KOPT-K1 (cell line): ENCODE data around the gene PTGR2.
"Not testable (repeated sequence)": the region's sequence is repeated elsewhere in the genome, so short reads cannot be mapped to it uniquely, and the experiment has no call there.

Experiments
- H3K27ac ChIP-seq: fragments of 200-600 bp; sonication (generic); 2 replicates; pipeline ENCODE4 v1.5.1; 2016; ENCODE audit warnings: antibody characterized with exemption, mild to moderate bottlenecking, low read depth, low read length; ENCODE audit not compliant: poor library complexity, severe bottlenecking
- H3K36me3 ChIP-seq: fragments of 200-600 bp; sonication (generic); 2 replicates; pipeline ENCODE4 v1.5.1; 2017; ENCODE audit warnings: antibody characterized with exemption, mild to moderate bottlenecking, low read length, moderate library complexity; ENCODE audit not compliant: insufficient read depth
- H3K9me3 ChIP-seq: fragments of 200-600 bp; sonication (generic); 2 replicates; pipeline ENCODE4 v1.5.1; 2017; ENCODE audit warnings: antibody characterized with exemption, low read length, mild to moderate bottlenecking; ENCODE audit not compliant: insufficient read depth, poor library complexity, severe bottlenecking

The PTGR2 gene

DNA sequence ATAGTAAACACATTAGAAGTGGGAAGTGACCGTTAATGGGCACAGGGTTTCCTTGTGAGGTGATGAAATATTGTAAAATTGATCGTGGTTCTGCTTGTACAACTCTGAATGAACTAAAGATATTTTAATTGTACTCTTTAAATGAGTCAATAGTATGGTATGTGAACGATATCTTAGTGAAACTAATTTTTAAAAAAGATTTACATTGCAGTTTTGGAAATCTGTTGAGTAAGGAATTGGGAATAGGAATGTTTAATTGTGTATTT, 36.8 kb downstream of the PTGR2 start:
- H3K36me3 ChIP-seq: peaks cover 13% of the 10 kb centered on the region
- no peak overlapping the region for H3K27ac ChIP-seq
- H3K9me3 ChIP-seq: no peaks in the 10 kb centered on the region

DNA sequence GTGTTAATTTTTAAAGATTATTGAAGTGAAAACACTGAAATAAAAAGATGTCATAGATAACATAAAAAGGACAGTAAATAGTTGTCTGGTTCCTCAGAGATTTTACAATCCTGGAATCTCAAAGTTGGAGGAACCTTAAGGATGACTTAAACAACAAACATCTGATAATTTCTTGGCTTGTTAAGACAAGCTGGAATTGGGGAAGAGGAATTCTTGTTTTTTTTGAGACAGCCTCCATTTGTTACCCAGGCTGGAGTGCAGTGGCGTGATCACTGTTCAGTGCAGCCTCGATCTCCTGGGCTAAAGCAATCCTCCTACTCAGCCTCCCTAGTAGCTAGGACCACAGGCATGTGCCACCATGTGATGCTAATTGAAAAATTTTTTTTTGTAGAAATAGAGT, 37.3 kb downstream of the PTGR2 start:
- peaks cover 19% of the 10 kb centered on the region for H3K36me3 ChIP-seq
- H3K27ac ChIP-seq: no peak overlapping the region
- no peaks in the 10 kb centered on the region for H3K9me3 ChIP-seq

DNA sequence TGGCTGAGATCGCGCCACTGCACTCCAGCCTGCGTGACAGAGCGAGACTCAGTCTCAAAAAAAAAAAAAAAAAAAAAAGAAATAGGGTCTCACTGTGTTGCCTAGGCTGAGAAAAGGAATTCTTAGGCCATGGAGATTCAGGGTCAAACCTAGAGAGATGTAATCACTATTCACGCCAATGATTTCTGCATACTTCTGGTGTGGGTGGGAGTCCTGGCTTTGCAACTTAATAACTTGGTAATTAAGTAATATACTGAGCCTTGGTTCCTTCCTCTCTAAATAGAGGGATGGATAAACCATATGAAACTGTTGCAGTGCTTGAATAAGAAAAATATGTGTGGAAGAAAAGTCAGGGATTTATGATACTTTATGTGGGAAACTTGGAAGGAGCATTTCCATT, 37.7 kb downstream of the PTGR2 start:
- H3K36me3 ChIP-seq: peaks cover 23% of the 10 kb centered on the region
- H3K27ac ChIP-seq: no peak overlapping the region
- no peaks in the 10 kb centered on the region for H3K9me3 ChIP-seq

DNA sequence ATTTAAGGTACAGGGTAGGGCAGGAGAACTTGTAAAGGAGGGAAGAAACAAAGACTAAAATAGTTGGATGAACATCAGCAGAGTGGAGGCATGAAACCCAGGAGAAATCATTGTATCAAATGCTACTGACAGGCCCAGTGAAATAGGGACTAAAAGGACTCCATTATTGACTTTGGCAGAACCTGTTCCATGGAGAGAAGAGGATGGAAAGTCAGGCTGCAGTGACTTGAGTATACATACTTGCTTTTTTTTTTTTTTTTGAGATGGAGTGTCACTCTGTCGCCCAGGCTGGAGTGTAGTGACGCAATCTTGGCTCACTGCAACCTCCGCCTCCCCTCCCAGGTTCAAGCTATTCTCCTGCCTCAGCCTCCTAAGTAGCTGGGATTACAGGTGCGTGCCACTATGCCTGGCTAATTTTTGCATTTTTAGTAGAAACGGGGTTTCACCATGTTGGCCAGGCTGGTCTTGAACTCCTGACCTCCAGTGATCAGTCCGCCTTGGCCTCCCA, 42.6 kb downstream of the PTGR2 start:
- H3K36me3 ChIP-seq: peaks cover 72% of the 10 kb centered on the region
- H3K27ac ChIP-seq, H3K9me3 ChIP-seq: not testable (repeated sequence)

DNA sequence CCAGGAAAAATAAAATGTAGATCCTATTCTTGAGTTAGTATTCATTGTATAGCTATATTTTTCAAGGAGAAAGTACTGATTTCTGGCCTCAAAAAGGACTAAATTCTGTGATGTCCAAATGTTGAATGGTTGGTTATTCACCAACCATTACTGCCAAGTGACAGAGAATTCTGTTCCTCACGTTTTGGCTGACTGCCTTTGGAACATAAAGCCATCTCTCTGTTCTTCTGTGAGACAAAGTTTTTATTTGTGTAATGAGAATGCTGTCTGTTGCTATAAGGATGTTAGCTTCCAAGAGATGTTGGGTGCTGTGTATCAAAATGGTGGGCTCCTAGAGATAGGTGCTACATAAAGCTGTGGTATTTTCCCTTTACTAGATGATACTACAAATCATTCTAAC, 44.3 kb downstream of the PTGR2 start:
- no peak overlapping the region for H3K27ac ChIP-seq
- H3K9me3 ChIP-seq: no peaks in the 10 kb centered on the region
- H3K36me3 ChIP-seq: peaks cover 89% of the 10 kb centered on the region

DNA sequence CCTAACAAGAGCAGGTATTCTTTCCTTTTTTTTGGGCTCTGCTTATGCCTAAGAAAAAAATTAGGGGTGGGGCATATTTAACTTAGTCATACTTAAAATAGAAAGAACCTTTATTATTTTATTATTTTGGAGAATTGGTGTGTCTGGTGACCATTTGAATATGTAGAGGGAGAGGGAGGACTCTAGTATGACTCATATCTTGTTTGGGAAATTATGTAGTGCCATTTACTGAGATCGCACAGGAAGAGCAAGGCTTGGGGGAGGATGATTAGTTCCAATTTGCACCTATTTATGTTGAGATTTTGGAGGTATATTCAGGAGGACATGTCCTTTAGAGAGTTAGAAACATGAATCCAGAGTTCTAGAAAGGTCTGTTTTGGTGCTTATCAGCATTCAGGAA, 44.9 kb downstream of the PTGR2 start:
- H3K36me3 ChIP-seq: peaks cover 94% of the 10 kb centered on the region
- no peaks in the 10 kb centered on the region for H3K9me3 ChIP-seq
- no peak overlapping the region for H3K27ac ChIP-seq

DNA sequence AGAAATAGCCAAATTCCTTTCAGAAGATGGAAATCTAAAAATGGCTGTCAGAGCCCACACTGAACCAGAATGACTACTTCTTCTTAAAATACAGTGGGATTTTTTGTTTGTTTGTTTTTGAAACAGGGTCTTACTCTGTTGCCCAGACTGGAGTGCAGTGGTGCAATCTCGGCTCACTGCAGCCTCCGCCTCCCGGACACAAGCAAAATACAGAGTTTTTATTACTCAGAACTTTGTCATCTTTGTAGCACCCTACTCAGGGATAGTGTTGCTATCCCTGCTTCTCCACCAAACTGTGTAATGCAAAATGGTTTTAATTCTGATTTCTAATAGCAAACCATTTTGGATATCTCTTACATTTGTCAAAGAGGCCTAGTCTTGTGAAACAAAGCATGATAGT, 51.4 kb downstream of the PTGR2 start:
- Histone ChIP-seq H3K9me3 (no peaks in the 10 kb centered on the region), H3K27ac (no peak overlapping the region), H3K36me3 (peaks cover 96% of the 10 kb centered on the region)

DNA sequence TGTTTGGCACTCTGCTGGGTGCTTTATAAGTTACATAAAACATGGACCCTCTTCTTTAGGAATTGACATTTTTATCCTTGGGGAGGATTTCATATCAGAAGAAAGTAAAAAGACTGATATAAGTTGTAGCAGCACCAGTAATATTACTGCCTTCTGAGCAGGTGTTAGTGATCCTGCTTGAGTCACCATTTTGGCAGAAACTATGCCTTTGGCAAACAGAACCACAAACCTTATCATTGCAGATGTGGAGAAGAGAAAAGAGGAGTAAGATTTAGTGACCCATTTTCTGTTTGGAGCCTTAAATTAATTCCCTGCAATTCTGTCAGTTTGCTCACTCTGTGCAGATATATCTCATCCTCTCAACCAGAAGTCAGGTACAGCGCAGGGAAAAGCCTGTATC, 58.0 kb downstream of the PTGR2 start:
- Histone ChIP-seq H3K36me3 (peaks cover 98% of the 10 kb centered on the region), H3K27ac (no peak overlapping the region), H3K9me3 (peaks cover 9% of the 10 kb centered on the region)

DNA sequence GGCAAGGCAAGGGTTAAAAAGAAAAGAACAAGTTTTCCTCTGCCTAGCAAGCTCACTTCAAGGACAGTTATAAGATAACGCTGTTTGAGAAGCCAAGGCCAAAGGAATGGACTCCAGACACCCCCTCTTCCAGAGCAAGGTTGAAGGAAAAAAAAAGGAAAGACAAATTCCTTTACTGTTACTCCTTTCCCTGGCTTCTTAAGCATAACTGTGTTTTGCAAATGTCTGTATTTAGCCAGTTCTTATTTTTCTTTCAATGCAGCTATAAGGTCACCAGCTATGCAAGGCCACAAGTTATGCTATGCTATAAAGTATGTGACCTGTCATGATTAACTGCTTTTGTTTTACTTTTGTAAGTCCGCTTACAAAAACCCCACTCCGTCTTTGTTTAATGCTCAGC, 61.6 kb downstream of the PTGR2 start:
- Histone ChIP-seq H3K36me3 (peaks cover 94% of the 10 kb centered on the region), H3K9me3 (peaks cover 9% of the 10 kb centered on the region), H3K27ac (no peak overlapping the region)

DNA sequence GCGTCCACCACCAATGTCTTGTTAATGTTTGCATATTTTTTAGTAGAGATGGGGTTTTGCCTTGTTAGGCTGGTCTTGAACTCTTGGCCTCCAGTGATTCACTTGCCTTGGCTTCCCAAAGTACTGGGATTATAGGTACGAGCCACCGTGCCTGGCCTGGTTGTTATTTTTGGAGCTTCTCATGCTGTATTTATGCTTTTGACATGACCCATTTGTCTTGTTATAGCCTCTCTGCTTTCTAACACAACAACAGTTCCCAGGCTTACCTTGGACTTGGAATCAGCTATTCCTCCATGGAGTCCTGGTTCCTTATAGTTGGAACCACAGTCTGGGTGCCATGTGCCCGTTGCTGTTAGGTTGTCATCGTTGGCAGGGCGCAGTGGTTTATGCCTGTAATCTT, 64.7 kb downstream of the PTGR2 start:
- Histone ChIP-seq H3K27ac (no peak overlapping the region), H3K9me3 (peaks cover 9% of the 10 kb centered on the region), H3K36me3 (peaks cover 93% of the 10 kb centered on the region)

DNA sequence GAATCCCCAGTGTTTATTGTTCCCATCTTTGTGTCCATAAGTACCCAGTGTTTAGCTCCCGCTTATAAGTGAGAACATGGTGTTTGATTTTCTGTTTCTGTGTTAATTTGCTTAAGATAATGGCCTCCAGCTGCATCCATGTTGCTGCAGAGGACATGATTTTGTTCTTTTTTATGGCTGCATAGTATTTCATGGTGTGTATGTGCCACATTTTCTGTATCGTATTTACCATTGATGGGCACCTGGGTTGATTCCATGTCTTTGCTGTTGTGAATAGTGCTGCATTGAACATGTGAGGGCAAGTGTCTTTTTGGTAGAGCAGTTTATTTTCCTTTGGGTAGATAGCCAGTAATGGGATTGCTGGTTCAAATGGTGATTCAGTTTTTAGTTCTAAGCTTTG, 67.8 kb downstream of the PTGR2 start:
- not testable (repeated sequence) for H3K27ac ChIP-seq, H3K9me3 ChIP-seq
- peaks cover 93% of the 10 kb centered on the region for H3K36me3 ChIP-seq

DNA sequence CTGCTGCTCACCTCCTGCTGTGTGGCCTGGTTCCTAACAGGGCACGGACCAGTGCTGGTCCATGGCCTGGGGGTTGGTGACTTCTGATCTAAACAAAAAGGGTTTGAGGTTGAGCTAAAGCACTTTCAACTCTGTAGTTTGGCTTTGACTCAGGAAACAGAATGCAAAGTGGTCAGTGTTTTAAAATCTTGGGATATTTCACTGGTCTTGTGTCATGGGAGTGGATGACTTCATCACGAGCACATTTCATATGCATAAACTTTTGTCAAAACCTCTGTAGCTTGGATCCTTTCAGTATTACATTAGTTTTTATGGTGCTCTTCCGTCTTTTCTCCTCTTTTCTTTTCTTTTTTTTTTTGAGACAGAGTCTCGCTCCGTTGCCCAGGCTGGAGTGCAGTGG, 72.7 kb downstream of the PTGR2 start:
- H3K27ac ChIP-seq: no peak overlapping the region

More for the DNA sequence above, 72.7 kb downstream of the PTGR2 start:
- Histone ChIP-seq H3K9me3 (no peaks in the 10 kb centered on the region), H3K36me3 (peaks cover 99% of the 10 kb centered on the region)
